Ishikawa (cell line): ENCODE data around the gene PAPSS2.

Experiments used
- CEBPB ChIP-seq: IDR thresholded peaks from 2 replicates; pipeline ENCODE4 v1.6.1; 2012
- CREB1 ChIP-seq: IDR thresholded peaks from 2 replicates; pipeline ENCODE4 v1.6.1; 2012; ENCODE audit warnings: low read depth
- EGR1 ChIP-seq: IDR thresholded peaks from 2 replicates; pipeline ENCODE4 v1.6.1; 2012
- EP300 ChIP-seq: IDR thresholded peaks from 2 replicates; pipeline ENCODE4 v1.6.1; 2012; ENCODE audit warnings: borderline replicate concordance
- FOXM1 ChIP-seq: IDR thresholded peaks from 2 replicates; pipeline ENCODE4 v1.6.1; 2012; ENCODE audit warnings: low read depth, borderline replicate concordance
- NFIC ChIP-seq: IDR thresholded peaks from 2 replicates; pipeline ENCODE4 v1.6.1; 2012
- RAD21 ChIP-seq: IDR thresholded peaks from 2 replicates; pipeline ENCODE4 v1.6.1; 2012; ENCODE audit warnings: low read depth
- TAF1 ChIP-seq: IDR thresholded peaks from 2 replicates; pipeline ENCODE4 v1.6.1; 2012; ENCODE audit warnings: low read depth, mild to moderate bottlenecking
- TCF12 ChIP-seq: IDR thresholded peaks from 2 replicates; pipeline ENCODE4 v1.6.1; 2012; ENCODE audit warnings: low read depth
- TEAD4 ChIP-seq: IDR thresholded peaks from 2 replicates; pipeline ENCODE4 v1.6.1; 2012
- YY1 ChIP-seq: IDR thresholded peaks from 2 replicates; pipeline ENCODE4 v1.6.1; 2012; ENCODE audit warnings: low read depth
- ZBTB7A ChIP-seq: IDR thresholded peaks from 2 replicates; pipeline ENCODE4 v1.6.1; 2012; ENCODE audit warnings: low read depth
- TF ChIP-seq, protein P1 (sequence below): IDR thresholded peaks from 2 replicates; pipeline ENCODE4 v1.6.1; 2012
- TF ChIP-seq, protein P2 (sequence below): IDR thresholded peaks from 2 replicates; pipeline ENCODE4 v1.6.1; 2012
- TF ChIP-seq, protein P3 (sequence below): IDR thresholded peaks from 2 replicates; pipeline ENCODE4 v1.6.1; 2012; ENCODE audit warnings: low read depth, mild to moderate bottlenecking

PAPSS2 gene

DNA sequence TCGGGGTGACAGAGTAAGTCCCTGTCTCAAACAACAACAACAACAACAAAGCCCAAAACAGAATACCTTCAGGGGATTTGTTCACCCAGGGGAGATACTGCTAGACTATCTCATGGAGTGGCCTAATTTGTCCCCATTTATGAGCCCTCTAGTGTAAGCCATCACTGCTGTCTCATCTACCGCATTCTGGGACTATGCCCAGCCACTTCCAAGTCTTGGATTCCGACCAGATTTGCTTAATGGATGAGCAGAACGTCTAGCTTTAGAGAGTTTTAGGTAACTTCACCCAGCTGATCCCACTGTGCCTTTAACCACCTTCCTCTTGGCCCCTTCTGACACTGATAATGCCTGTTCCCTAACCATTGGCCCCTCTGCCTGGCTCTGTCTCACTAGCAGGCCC, 47.1 kb downstream of the PAPSS2 start:
- TF ChIP-seq TEAD4, result no peak
- TF ChIP-seq EGR1, result no peak
- TF ChIP-seq, protein P1, sequence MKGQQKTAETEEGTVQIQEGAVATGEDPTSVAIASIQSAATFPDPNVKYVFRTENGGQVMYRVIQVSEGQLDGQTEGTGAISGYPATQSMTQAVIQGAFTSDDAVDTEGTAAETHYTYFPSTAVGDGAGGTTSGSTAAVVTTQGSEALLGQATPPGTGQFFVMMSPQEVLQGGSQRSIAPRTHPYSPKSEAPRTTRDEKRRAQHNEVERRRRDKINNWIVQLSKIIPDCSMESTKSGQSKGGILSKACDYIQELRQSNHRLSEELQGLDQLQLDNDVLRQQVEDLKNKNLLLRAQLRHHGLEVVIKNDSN, result no peak
- no peak for TF ChIP-seq TAF1
- no peak for TF ChIP-seq CREB1
- TF ChIP-seq NFIC, result no peak
- TF ChIP-seq, protein P2, sequence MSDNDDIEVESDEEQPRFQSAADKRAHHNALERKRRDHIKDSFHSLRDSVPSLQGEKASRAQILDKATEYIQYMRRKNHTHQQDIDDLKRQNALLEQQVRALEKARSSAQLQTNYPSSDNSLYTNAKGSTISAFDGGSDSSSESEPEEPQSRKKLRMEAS, result no peak
- no peak for TF ChIP-seq EP300
- no peak for TF ChIP-seq FOXM1
- no peak for TF ChIP-seq CEBPB
- no peak for TF ChIP-seq YY1
- TF ChIP-seq RAD21, result no peak
- TF ChIP-seq, protein P3, sequence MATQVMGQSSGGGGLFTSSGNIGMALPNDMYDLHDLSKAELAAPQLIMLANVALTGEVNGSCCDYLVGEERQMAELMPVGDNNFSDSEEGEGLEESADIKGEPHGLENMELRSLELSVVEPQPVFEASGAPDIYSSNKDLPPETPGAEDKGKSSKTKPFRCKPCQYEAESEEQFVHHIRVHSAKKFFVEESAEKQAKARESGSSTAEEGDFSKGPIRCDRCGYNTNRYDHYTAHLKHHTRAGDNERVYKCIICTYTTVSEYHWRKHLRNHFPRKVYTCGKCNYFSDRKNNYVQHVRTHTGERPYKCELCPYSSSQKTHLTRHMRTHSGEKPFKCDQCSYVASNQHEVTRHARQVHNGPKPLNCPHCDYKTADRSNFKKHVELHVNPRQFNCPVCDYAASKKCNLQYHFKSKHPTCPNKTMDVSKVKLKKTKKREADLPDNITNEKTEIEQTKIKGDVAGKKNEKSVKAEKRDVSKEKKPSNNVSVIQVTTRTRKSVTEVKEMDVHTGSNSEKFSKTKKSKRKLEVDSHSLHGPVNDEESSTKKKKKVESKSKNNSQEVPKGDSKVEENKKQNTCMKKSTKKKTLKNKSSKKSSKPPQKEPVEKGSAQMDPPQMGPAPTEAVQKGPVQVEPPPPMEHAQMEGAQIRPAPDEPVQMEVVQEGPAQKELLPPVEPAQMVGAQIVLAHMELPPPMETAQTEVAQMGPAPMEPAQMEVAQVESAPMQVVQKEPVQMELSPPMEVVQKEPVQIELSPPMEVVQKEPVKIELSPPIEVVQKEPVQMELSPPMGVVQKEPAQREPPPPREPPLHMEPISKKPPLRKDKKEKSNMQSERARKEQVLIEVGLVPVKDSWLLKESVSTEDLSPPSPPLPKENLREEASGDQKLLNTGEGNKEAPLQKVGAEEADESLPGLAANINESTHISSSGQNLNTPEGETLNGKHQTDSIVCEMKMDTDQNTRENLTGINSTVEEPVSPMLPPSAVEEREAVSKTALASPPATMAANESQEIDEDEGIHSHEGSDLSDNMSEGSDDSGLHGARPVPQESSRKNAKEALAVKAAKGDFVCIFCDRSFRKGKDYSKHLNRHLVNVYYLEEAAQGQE, result no peak
- no peak for TF ChIP-seq TCF12

DNA sequence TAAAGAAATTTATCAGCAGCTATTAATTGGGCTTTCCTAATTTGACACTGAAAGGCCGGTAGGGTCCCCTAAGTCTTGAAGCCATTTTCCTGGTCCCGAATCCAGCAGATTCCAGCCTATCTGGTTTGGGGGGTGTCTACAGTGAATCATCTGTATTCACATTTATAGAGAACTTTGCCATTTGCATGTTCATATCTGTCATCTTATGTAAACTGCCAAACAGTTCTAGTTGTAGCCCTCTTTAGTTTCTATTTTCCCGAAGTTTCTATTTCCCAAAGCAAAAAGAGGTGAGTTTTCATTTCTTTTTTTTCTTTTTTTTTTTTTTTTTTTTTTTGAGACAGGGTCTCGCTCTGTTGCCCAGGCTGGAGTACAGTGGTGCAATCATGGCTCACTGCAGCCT, 47.6 kb downstream of the PAPSS2 start:
- TF ChIP-seq TEAD4 (no peak), CEBPB (no peak), ZBTB7A (no peak), EGR1 (no peak), TAF1 (no peak), FOXM1 (no peak), EP300 (no peak), CREB1 (no peak), YY1 (no peak), TCF12 (no peak), NFIC (no peak), RAD21 (no peak)
- TF ChIP-seq, protein P1, result no peak
- TF ChIP-seq, protein P2, result no peak
- TF ChIP-seq, protein P3, result no peak

DNA sequence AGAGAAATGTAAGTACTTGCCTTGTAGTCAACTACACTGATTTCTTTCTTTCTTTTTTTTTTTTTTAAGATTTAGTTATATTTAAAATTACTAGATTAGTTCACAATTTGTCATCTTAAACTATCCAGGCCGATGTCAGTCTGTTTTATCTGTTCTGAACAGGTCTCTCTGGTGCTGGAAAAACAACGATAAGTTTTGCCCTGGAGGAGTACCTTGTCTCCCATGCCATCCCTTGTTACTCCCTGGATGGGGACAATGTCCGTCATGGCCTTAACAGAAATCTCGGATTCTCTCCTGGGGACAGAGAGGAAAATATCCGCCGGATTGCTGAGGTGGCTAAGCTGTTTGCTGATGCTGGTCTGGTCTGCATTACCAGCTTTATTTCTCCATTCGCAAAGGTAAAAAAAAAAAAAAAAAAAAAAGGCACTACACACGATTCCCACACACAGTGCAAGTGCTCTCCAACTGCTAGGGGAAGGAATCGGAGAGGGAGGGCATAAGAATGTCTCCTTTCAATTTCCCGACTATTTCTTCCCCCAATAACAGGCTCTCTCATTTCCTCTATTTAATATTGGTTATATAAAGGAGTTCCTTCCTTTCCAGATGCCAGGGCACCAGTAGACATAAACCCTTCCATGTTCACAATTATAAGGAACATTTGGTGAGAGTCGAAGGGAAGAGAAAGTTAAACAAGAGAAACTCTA, 53.4 kb downstream of the PAPSS2 start:
- TF ChIP-seq TAF1 (no peak), NFIC (no peak), TCF12 (no peak), EP300 (no peak)

DNA sequence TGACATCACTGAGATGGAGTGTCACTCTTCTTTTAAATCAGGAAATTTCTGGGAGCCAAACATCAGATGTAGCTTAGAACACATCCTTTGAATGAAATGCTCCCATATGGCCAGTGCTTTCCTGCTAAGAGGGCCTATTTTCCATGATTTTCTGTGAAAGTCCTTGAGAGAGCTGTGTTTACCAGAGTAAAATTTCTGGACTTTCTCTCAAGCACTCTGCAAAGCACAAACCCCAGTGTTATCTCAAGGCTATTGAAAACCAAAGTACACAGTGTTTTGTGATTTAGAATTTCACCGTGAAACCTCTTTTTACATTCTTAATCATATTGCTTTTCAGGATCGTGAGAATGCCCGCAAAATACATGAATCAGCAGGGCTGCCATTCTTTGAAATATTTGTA, 54.0 kb downstream of the PAPSS2 start:
- no peak for TF ChIP-seq YY1
- TF ChIP-seq FOXM1, result no peak
- TF ChIP-seq TEAD4, result no peak
- no peak for TF ChIP-seq EP300
- TF ChIP-seq, protein P1, result no peak
- TF ChIP-seq, protein P3, result no peak
- no peak for TF ChIP-seq NFIC
